HFFc6 (cell line): ENCODE results near the gene NEAT1. TPM values are rescaled to one million over a fixed set of nuclear protein-coding genes. Genes with fewer than 3 reads are reported as not detected.
A peak's percentile ranks its signal among the peaks of the same experiment; 100 is the strongest.

ENCODE experiments used
- DNase-seq: peaks from one replicate; pipeline ENCODE4 v3.0.0-alpha.2; 2018
- H3K27ac Mint-ChIP-seq: 2 replicates; pipeline ENCODE4 v1.8.0; 2020; ENCODE audit warnings: mild to moderate bottlenecking, mixed read lengths
- H3K27me3 Mint-ChIP-seq: 2 replicates; pipeline ENCODE4 v1.8.0; 2021; ENCODE audit warnings: mild to moderate bottlenecking, moderate library complexity, mixed read lengths; ENCODE audit not compliant: insufficient read depth
- H3K36me3 Mint-ChIP-seq: 2 replicates; pipeline ENCODE4 v1.8.0; 2021; ENCODE audit warnings: low read depth, mixed read lengths
- H3K4me1 Mint-ChIP-seq: 2 replicates; pipeline ENCODE4 v1.8.0; 2020; ENCODE audit warnings: low read depth, mixed read lengths
- H3K4me3 Mint-ChIP-seq: 2 replicates; pipeline ENCODE4 v1.8.0; 2020; ENCODE audit warnings: mild to moderate bottlenecking, moderate library complexity, mixed read lengths
- H3K9me3 Mint-ChIP-seq: 2 replicates; pipeline ENCODE4 v1.8.0; 2020; ENCODE audit warnings: mild to moderate bottlenecking, mixed read lengths
- CTCF ChIP-seq: fragments of 200-600 bp; sonication (generic); IDR thresholded peaks from 2 replicates; pipeline ENCODE4 v1.5.0; 2021; ENCODE audit warnings: antibody characterized with exemption, mild to moderate bottlenecking
- total RNA-seq, 6 experiments: library from RNA; stranded (reverse); fragmentation: NEBNext Ultra II Directional; extraction: Animal tissue kit (Norgen Biotek cat#: 25700); gene quantifications; 2 replicates in 1 of 6; 3 replicates in 5 of 6; pipeline ENCODE4 v1.2.3, GENCODE V29; 2021

The NEAT1 gene
- total RNA-seq, 6 experiments from 2014 or later = 185 to 250 (median 213) TPM

- Mint-ChIP-seq H3K4me3 (peak overlapping the region; percentile 82), H3K27me3 (peaks cover 99% of the 10 kb centered on the region), H3K36me3 (peaks cover 79% of the 10 kb centered on the region), H3K4me1 (peaks cover 84% of the 10 kb centered on the region), H3K9me3 (peaks cover 90% of the 10 kb centered on the region), H3K27ac (peak overlapping the region; percentile 92)
- no peak for TF ChIP-seq CTCF
- no peak for DNase-seq
These were observed 21.9 kb downstream of the NEAT1 start for GRCh38 chr11:65444314-65445051.

- H3K27ac Mint-ChIP-seq = peak overlapping the region; percentile 92
- no peak for DNase-seq
- H3K9me3 Mint-ChIP-seq = peaks cover 90% of the 10 kb centered on the region
- H3K4me3 Mint-ChIP-seq = peak overlapping the region; percentile 82
- peaks cover 76% of the 10 kb centered on the region for H3K36me3 Mint-ChIP-seq
- H3K27me3 Mint-ChIP-seq = peaks cover 99% of the 10 kb centered on the region
- peaks cover 82% of the 10 kb centered on the region for H3K4me1 Mint-ChIP-seq
- no peak for TF ChIP-seq CTCF
These were observed 22.6 kb downstream of the NEAT1 start for GRCh38 chr11:65445101-65445603.

GRCh38 chr11:65445604-65446445 is 23.2 kb downstream of the NEAT1 start:
- Mint-ChIP-seq H3K9me3 (peaks cover 90% of the 10 kb centered on the region), H3K27me3 (peaks cover 99% of the 10 kb centered on the region), H3K36me3 (peaks cover 70% of the 10 kb centered on the region), H3K4me3 (peak overlapping the region; percentile 82), H3K4me1 (peaks cover 76% of the 10 kb centered on the region), H3K27ac (peak overlapping the region; percentile 92)
- no peak for TF ChIP-seq CTCF
- DNase-seq = peak; percentile 62

GRCh38 chr11:65446446-65447277 is 24.1 kb downstream of the NEAT1 start:
- H3K27ac Mint-ChIP-seq = peak overlapping the region; percentile 82
- H3K4me3 Mint-ChIP-seq = peak overlapping the region; percentile 68
- peaks cover 92% of the 10 kb centered on the region for H3K27me3 Mint-ChIP-seq
- H3K4me1 Mint-ChIP-seq = peaks cover 69% of the 10 kb centered on the region
- DNase-seq = peak; percentile 58
- peaks cover 84% of the 10 kb centered on the region for H3K9me3 Mint-ChIP-seq
- no peak for TF ChIP-seq CTCF
- H3K36me3 Mint-ChIP-seq = peaks cover 64% of the 10 kb centered on the region

GRCh38 chr11:65448074-65448417 is 25.4 kb downstream of the NEAT1 start:
- Mint-ChIP-seq H3K27me3 (peaks cover 89% of the 10 kb centered on the region), H3K4me1 (peaks cover 71% of the 10 kb centered on the region), H3K36me3 (peaks cover 56% of the 10 kb centered on the region), H3K4me3 (peak overlapping the region; percentile 68), H3K9me3 (peaks cover 80% of the 10 kb centered on the region), H3K27ac (peak overlapping the region; percentile 82)
- TF ChIP-seq CTCF = no peak
- DNase-seq = no peak
